ENCODE measurements around the gene FGD5.

Gene FGD5

DNA sequence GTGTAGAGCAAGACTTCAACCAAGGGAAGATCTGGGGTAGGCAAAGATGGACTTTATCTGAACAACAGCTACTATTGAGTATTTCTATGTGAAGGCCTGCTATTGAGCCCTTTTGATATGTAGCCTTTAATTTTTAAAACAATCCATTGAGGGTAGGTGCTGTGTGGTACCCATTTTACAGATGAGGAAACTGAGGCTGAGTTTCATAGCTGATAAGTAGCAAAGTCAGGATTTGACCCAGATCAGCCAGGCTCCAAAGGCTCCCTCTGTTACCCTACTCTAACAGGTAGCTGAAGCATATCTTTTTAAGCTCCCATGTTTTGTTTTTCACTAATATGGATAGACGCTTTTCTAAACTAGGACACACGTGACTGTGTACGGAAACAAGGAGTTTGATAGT lies 2.4 kb upstream of the FGD5 start:
- DNase-seq (ENCODE audit: extremely low read depth, insufficient read length): no peak
- H3K36me3 ChIP-seq (ENCODE audit: control insufficient read depth, insufficient read depth, low read length): no peaks in the 10 kb centered on the region
- no peak for TF ChIP-seq CTCF (IDR thresholded peaks at IDR 0.05; ENCODE audit: insufficient read depth, low read length, poor library complexity, severe bottlenecking)
- no peak overlapping the region for H3K4me3 ChIP-seq (replicated peaks; ENCODE audit: low read depth, low read length)
- peaks cover 7% of the 10 kb centered on the region for H3K27me3 ChIP-seq (replicated peaks; ENCODE audit: control insufficient read depth, insufficient read depth, low read length)

DNA sequence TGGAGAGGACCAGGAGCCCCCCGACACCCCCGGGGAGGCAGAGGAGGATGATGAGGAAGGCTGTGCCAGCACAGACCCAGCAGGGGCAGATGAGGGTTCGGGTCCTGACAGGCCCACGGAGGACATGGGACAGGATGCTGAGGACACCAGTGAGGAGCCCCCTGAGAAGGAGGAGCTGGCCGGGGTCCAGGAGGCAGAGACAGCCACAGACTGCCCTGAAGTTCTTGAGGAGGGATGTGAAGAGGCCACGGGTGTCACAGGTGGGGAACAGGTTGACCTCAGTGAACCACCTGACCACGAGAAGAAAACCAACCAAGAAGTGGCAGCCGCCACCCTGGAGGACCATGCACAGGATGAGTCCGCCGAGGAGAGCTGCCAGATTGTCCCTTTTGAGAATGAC lies 909 bp downstream of the FGD5 start:
- DNase-seq (ENCODE audit: extremely low read depth, insufficient read length): no peak
- no peaks in the 10 kb centered on the region for H3K36me3 ChIP-seq (ENCODE audit: control insufficient read depth, insufficient read depth, low read length)
- no peak for TF ChIP-seq CTCF (IDR thresholded peaks at IDR 0.05; ENCODE audit: insufficient read depth, low read length, poor library complexity, severe bottlenecking)
- H3K4me3 ChIP-seq (replicated peaks; ENCODE audit: low read depth, low read length): no peak overlapping the region
- peaks cover 2% of the 10 kb centered on the region for H3K27me3 ChIP-seq (replicated peaks; ENCODE audit: control insufficient read depth, insufficient read depth, low read length)

- Histone ChIP-seq H3K4me3 (replicated peaks; ENCODE audit: low read depth, low read length) (no peak overlapping the region), H3K27me3 (replicated peaks; ENCODE audit: control insufficient read depth, insufficient read depth, low read length) (peaks cover 2% of the 10 kb centered on the region), H3K36me3 (ENCODE audit: control insufficient read depth, insufficient read depth, low read length) (no peaks in the 10 kb centered on the region)
- no peak for TF ChIP-seq CTCF (IDR thresholded peaks at IDR 0.05; ENCODE audit: insufficient read depth, low read length, poor library complexity, severe bottlenecking)
- DNase-seq (ENCODE audit: extremely low read depth, insufficient read length): no peak
These were observed 1.4 kb downstream of the FGD5 start for GRCh38 chr3:14820156-14820555.

DNA sequence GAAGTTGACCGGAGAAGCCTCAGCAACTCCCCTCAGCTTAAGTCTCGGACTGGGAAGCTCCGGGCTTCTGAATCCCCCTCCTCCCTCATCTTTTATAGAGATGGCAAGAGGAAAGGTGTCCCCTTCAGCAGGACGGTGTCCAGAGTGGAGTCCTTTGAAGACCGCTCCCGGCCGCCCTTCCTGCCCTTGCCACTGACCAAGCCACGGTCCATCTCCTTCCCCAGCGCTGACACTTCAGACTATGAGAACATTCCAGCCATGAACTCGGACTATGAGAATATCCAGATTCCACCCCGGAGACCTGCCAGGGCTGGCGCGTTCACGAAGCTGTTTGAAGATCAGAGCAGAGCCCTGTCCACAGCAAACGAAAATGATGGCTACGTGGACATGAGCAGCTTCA lies 2.4 kb downstream of the FGD5 start:
- H3K27me3 ChIP-seq (replicated peaks; ENCODE audit: control insufficient read depth, insufficient read depth, low read length): peaks cover 2% of the 10 kb centered on the region
- DNase-seq (ENCODE audit: extremely low read depth, insufficient read length): no peak
- no peak overlapping the region for H3K4me3 ChIP-seq (replicated peaks; ENCODE audit: low read depth, low read length)
- no peak for TF ChIP-seq CTCF (IDR thresholded peaks at IDR 0.05; ENCODE audit: insufficient read depth, low read length, poor library complexity, severe bottlenecking)
- no peaks in the 10 kb centered on the region for H3K36me3 ChIP-seq (ENCODE audit: control insufficient read depth, insufficient read depth, low read length)

GRCh38 chr3:14822134-14822533 lies 3.4 kb downstream of the FGD5 start:
- peaks cover 2% of the 10 kb centered on the region for H3K27me3 ChIP-seq (replicated peaks; ENCODE audit: control insufficient read depth, insufficient read depth, low read length)
- no peak for TF ChIP-seq CTCF (IDR thresholded peaks at IDR 0.05; ENCODE audit: insufficient read depth, low read length, poor library complexity, severe bottlenecking)
- DNase-seq (ENCODE audit: extremely low read depth, insufficient read length): no peak
- no peaks in the 10 kb centered on the region for H3K36me3 ChIP-seq (ENCODE audit: control insufficient read depth, insufficient read depth, low read length)
- H3K4me3 ChIP-seq (replicated peaks; ENCODE audit: low read depth, low read length): no peak overlapping the region

DNA sequence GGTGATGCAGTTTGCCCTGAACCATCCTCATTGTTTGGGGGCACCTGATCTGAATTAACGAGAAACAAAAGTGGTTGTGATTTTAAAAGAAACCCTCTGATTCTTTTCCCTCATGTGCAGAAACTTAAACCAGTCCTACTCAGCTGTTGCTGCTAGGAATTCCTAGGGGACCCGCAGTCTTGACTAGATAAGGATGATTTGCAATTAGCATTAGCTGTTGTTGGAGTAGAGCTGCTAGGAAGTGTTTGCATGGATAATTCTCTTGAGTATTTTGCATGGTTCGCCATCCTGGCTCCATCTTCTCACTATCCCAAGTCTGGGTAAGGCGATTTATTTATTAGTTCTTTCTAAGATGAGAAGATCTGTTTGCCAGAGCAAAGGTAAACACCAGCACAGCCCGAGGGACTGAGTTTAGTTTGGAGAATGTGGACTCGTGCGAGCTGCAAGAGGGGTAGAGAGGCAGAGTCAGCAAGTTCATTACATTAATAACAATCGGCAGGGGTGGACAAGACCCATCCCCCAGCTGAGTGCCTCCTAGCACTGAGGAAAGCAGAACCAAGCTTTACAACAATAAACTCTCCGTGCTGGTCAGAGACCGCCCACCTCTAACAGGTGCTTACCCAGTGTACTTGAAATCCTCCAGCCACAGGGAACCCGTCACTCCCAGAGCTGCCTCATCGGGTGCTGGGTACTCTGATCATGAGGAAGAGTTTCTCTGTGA lies 4.1 kb downstream of the FGD5 start:
- Histone ChIP-seq H3K27me3 (replicated peaks; ENCODE audit: control insufficient read depth, insufficient read depth, low read length) (peaks cover 2% of the 10 kb centered on the region), H3K4me3 (replicated peaks; ENCODE audit: low read depth, low read length) (no peak overlapping the region), H3K36me3 (ENCODE audit: control insufficient read depth, insufficient read depth, low read length) (no peaks in the 10 kb centered on the region)
- TF ChIP-seq CTCF (IDR thresholded peaks at IDR 0.05; ENCODE audit: insufficient read depth, low read length, poor library complexity, severe bottlenecking): no peak
- DNase-seq (ENCODE audit: extremely low read depth, insufficient read length): no peak

Data from GM06990 (cell line).